H9 (cell line): ENCODE measurements around the gene TMED10. TPM values are rescaled to one million over a fixed set of nuclear protein-coding genes. Genes with fewer than 3 reads are reported as not detected.
A peak's percentile ranks its signal among the peaks of the same experiment; 100 is the strongest.

Experiments used
- DNase-seq: peaks from one replicate; pipeline ENCODE4 v3.0.0-alpha.2; 2017
- H2AFZ ChIP-seq: one replicate; pipeline ENCODE4 v1.6.1; 2013; ENCODE audit warnings: mild to moderate bottlenecking, low read length, control low read depth, moderate library complexity
- H2AK5ac ChIP-seq: 2 replicates; pipeline ENCODE4 v1.6.1; 2013; ENCODE audit warnings: low read length, control low read depth, mixed read lengths; ENCODE audit not compliant: insufficient read length
- H2BK120ac ChIP-seq: one replicate; pipeline ENCODE4 v1.6.1; 2013; ENCODE audit warnings: low read depth, mild to moderate bottlenecking, low read length, control low read depth, inconsistent platforms; ENCODE audit not compliant: poor library complexity, severe bottlenecking
- H2BK12ac ChIP-seq: 2 replicates; pipeline ENCODE4 v1.6.1; 2013; ENCODE audit warnings: low read length, control low read depth, mixed read lengths, low read depth; ENCODE audit not compliant: insufficient read length
- H2BK15ac ChIP-seq: 2 replicates; pipeline ENCODE4 v1.6.1; 2013; ENCODE audit warnings: low read depth, low read length, control low read depth
- H2BK20ac ChIP-seq: one replicate; pipeline ENCODE4 v1.6.1; 2013; ENCODE audit warnings: low read depth, mild to moderate bottlenecking, low read length, control low read depth, inconsistent platforms; ENCODE audit not compliant: poor library complexity, severe bottlenecking
- H2BK5ac ChIP-seq: 2 replicates; pipeline ENCODE4 v1.6.1; 2013; ENCODE audit warnings: low read length, control low read depth, mixed read lengths; ENCODE audit not compliant: insufficient read length
- H3K14ac ChIP-seq: 2 replicates; pipeline ENCODE4 v1.6.1; 2013; ENCODE audit warnings: low read length, control low read depth; ENCODE audit not compliant: insufficient read depth
- H3K18ac ChIP-seq: 2 replicates; pipeline ENCODE4 v1.6.1; 2013; ENCODE audit warnings: low read depth, mild to moderate bottlenecking, mixed read lengths, low read length, control low read depth; ENCODE audit not compliant: insufficient read length
- H3K23ac ChIP-seq: 2 replicates; pipeline ENCODE4 v1.6.1; 2013; ENCODE audit warnings: low read length, control low read depth, mixed read lengths, low read depth; ENCODE audit not compliant: insufficient read length
- H3K23me2 ChIP-seq: 2 replicates; pipeline ENCODE4 v1.6.1; 2013; ENCODE audit warnings: low read depth, mild to moderate bottlenecking, mixed read lengths, low read length, control low read depth; ENCODE audit not compliant: insufficient read length, poor library complexity, severe bottlenecking
- H3K27ac ChIP-seq: 2 replicates; pipeline ENCODE4 v1.5.1; 2013; ENCODE audit warnings: low read length, control low read depth, mixed read lengths, low read depth; ENCODE audit not compliant: insufficient read length
- H3K27me3 ChIP-seq: 2 replicates; pipeline ENCODE4 v1.6.1; 2013; ENCODE audit warnings: low read length, control low read depth, inconsistent platforms; ENCODE audit not compliant: insufficient read depth
- H3K4ac ChIP-seq: 2 replicates; pipeline ENCODE4 v1.6.1; 2013; ENCODE audit warnings: low read depth, mild to moderate bottlenecking, control low read depth, inconsistent platforms, low read length, moderate library complexity
- H3K4me1 ChIP-seq: 2 replicates; pipeline ENCODE4 v1.6.1; 2013; ENCODE audit warnings: low read length, control low read depth, inconsistent platforms; ENCODE audit not compliant: insufficient read depth
- H3K4me2 ChIP-seq: 2 replicates; pipeline ENCODE4 v1.6.1; 2013; ENCODE audit warnings: low read length, control low read depth, mixed read lengths; ENCODE audit not compliant: insufficient read length, insufficient read depth
- H3K56ac ChIP-seq: 2 replicates; pipeline ENCODE4 v1.6.1; 2013; ENCODE audit warnings: low read depth, mild to moderate bottlenecking, mixed read lengths, low read length, control low read depth; ENCODE audit not compliant: insufficient read length
- H3K79me1 ChIP-seq: 2 replicates; pipeline ENCODE4 v1.6.1; 2013; ENCODE audit warnings: low read depth, mild to moderate bottlenecking, moderate library complexity, low read length, control low read depth, inconsistent platforms; ENCODE audit not compliant: insufficient read depth, poor library complexity, severe bottlenecking
- H3K79me2 ChIP-seq: 2 replicates; pipeline ENCODE4 v1.6.1; 2013; ENCODE audit warnings: low read length, control low read depth, inconsistent platforms; ENCODE audit not compliant: insufficient read depth
- H3K9ac ChIP-seq: 2 replicates; pipeline ENCODE4 v1.6.1; 2013; ENCODE audit warnings: low read length, control low read depth, mixed read lengths; ENCODE audit not compliant: insufficient read length; ENCODE audit errors: extremely low read depth
- H3K9me3 ChIP-seq: one replicate; pipeline ENCODE4 v1.6.1; 2013; ENCODE audit warnings: low read depth, low read length, inconsistent platforms; ENCODE audit not compliant: control insufficient read depth
- H3T11ph ChIP-seq: one replicate; pipeline ENCODE4 v1.6.1; 2013; ENCODE audit warnings: mild to moderate bottlenecking, low read length, control low read depth, inconsistent platforms
- H4K20me1 ChIP-seq: one replicate; pipeline ENCODE4 v1.6.1; 2013; ENCODE audit not compliant: control insufficient read depth, insufficient read length, insufficient read depth
- H4K5ac ChIP-seq: 2 replicates; pipeline ENCODE4 v1.6.1; 2013; ENCODE audit warnings: low read depth, mild to moderate bottlenecking, mixed read lengths, low read length, control low read depth; ENCODE audit not compliant: insufficient read length
- H4K8ac ChIP-seq: replicated peaks from 2 replicates; pipeline ENCODE4 v1.6.1; 2013; ENCODE audit warnings: low read length, control low read depth, mixed read lengths, low read depth; ENCODE audit not compliant: insufficient read length
- H4K91ac ChIP-seq: 2 replicates; pipeline ENCODE4 v1.6.1; 2013; ENCODE audit warnings: low read depth, mild to moderate bottlenecking, moderate library complexity, mixed read lengths, low read length, control low read depth; ENCODE audit not compliant: insufficient read length
- H3K27ac Mint-ChIP-seq, 3 experiments: 2 replicates in 2 of 3; 3 replicates in 1 of 3; pipeline ENCODE4 v1.8.0; 2020 to 2021; ENCODE audit warnings: mixed read lengths in 3 of 3, mild to moderate bottlenecking in 1 of 3, moderate library complexity in 1 of 3
- H3K27me3 Mint-ChIP-seq: 2 replicates; pipeline ENCODE4 v1.8.0; 2021; ENCODE audit warnings: low read depth, mild to moderate bottlenecking, moderate library complexity, mixed read lengths
- H3K36me3 Mint-ChIP-seq, 3 experiments: 2 replicates in 2 of 3; 3 replicates in 1 of 3; pipeline ENCODE4 v1.8.0; 2020 to 2021; ENCODE audit warnings: low read depth in 3 of 3, mixed read lengths in 3 of 3; ENCODE audit not compliant: insufficient read depth in 1 of 3
- H3K4me1 Mint-ChIP-seq, 2 experiments: 2 replicates each; pipeline ENCODE4 v1.8.0; 2020; ENCODE audit warnings: mixed read lengths in 2 of 2
- H3K4me3 Mint-ChIP-seq, 2 experiments: 2 replicates in 1 of 2; 3 replicates in 1 of 2; pipeline ENCODE4 v1.8.0; 2020 to 2021; ENCODE audit warnings: mild to moderate bottlenecking in 2 of 2, mixed read lengths in 2 of 2, moderate library complexity in 1 of 2
- H3K9me3 Mint-ChIP-seq, 2 experiments: 2 replicates in 1 of 2; 3 replicates in 1 of 2; pipeline ENCODE4 v1.8.0; 2020; ENCODE audit warnings: mild to moderate bottlenecking in 2 of 2, mixed read lengths in 2 of 2, moderate library complexity in 1 of 2
- CTCF ChIP-seq: fragments of 200-600 bp; sonication (generic); conservative IDR thresholded peaks from 3 replicates; pipeline ENCODE4 v1.8.0; 2021; ENCODE audit warnings: antibody characterized with exemption, mild to moderate bottlenecking
- WGBS: extraction: QIAGEN DNeasy Blood & Tissue Kit; methylation state at CpG from one replicate; pipeline ENCODE4 v1.1.7; 2013; ENCODE audit warnings: missing lambda C conversion rate, low lambda C conversion rate, mixed read lengths; ENCODE audit not compliant: insufficient read length; ENCODE audit errors: extremely low coverage; 5-methylcytosine and 5-hydroxymethylcytosine counted together
- total RNA-seq: library from RNA; stranded (reverse); gene quantifications from 2 replicates; pipeline ENCODE4 v1.2.1, GENCODE V29; 2021

Gene TMED10
- total RNA-seq, 1 experiment from 2014 or later, result 176 TPM

GRCh38 chr14:75198291-75198933 lies 22.0 kb upstream of the TMED10 start:
- Mint-ChIP-seq H3K4me3 (no peak overlapping the region), H3K27me3 (no peaks in the 10 kb centered on the region), H3K4me1 (peaks cover 5 to 7% of the 10 kb centered on the region in 2 experiments), H3K27ac (peak overlapping the region in 2 of 3 experiments; percentile 9 to 46; a peak in 2 of 7 replicates), H3K36me3 (no peaks in the 10 kb centered on the region), H3K9me3 (no peaks in the 10 kb centered on the region)
- Histone ChIP-seq H4K8ac (no peak overlapping the region), H4K20me1 (no peaks in the 10 kb centered on the region), H2BK15ac (no peak overlapping the region), H2AK5ac (no peak overlapping the region), H3K27ac (no peak overlapping the region), H3K4me2 (no peak overlapping the region), H3K23me2 (no peaks in the 10 kb centered on the region), H2BK5ac (no peak overlapping the region), H3K14ac (no peak overlapping the region; the same call in 1 of the 2 replicates), H2BK120ac (no peak overlapping the region), H3K9ac (no peak overlapping the region), H3K18ac (no peak overlapping the region), H3K23ac (no peak overlapping the region), H2BK12ac (no peak overlapping the region), H3K79me1 (no peaks in the 10 kb centered on the region), H3T11ph (no peak overlapping the region), H4K91ac (no peak overlapping the region), H3K56ac (no peak overlapping the region), H3K79me2 (no peaks in the 10 kb centered on the region), H3K4ac (no peak overlapping the region), H2AFZ (no peak overlapping the region), H3K27me3 (no peaks in the 10 kb centered on the region), H4K5ac (no peak overlapping the region), H2BK20ac (no peak overlapping the region), H3K9me3 (no peaks in the 10 kb centered on the region), H3K4me1 (peaks cover 4% of the 10 kb centered on the region; the same call in 1 of the 2 replicates)
- WGBS, result no CpG with 5 or more reads among the region's 11 CpGs
- DNase-seq, result no peak
- no peak for TF ChIP-seq CTCF
